Spleen (tissue), 11 donors: ENCODE measurements around the gene TTLL3. TPM values are rescaled to one million over a fixed set of nuclear protein-coding genes. Genes with fewer than 3 reads are reported as not detected.

Experiments
- DNase-seq: peaks from one replicate; pipeline ENCODE4 v3.0.0-alpha.2; 2020
- H3K27ac ChIP-seq, 8 donors: fragments of 200-600 bp; sonication (generic) in 7 of 8; 1 replicate in 4 of 8; 2 replicates in 4 of 8; pipeline versions ENCODE4 v1.5.0 to v1.8.0; 2016 to 2021; ENCODE audit warnings: inconsistent platforms in 4 of 8, mild to moderate bottlenecking in 4 of 8, moderate library complexity in 1 of 8
- H3K27me3 ChIP-seq, 7 donors: fragments of 200-600 bp; sonication (generic) in 6 of 7; replicated peaks in 1 of 7; 1 replicate in 4 of 7; 2 replicates in 3 of 7; pipeline versions ENCODE4 v1.5.0 to v1.8.0; 2016 to 2021; ENCODE audit warnings: inconsistent platforms in 3 of 7, mild to moderate bottlenecking in 1 of 7
- H3K36me3 ChIP-seq, 6 donors: fragments of 200-600 bp; sonication (generic) in 5 of 6; 1 replicate in 4 of 6; 2 replicates in 2 of 6; pipeline versions ENCODE4 v1.5.0 to v1.8.0; 2016 to 2021; ENCODE audit warnings: inconsistent platforms in 2 of 6
- H3K4me1 ChIP-seq, 6 donors: fragments of 200-600 bp; sonication (generic) in 5 of 6; 1 replicate in 3 of 6; 2 replicates in 3 of 6; pipeline versions ENCODE4 v1.5.0 to v1.8.0; 2016 to 2021; ENCODE audit warnings: inconsistent platforms in 3 of 6
- H3K4me3 ChIP-seq, 8 donors: fragments of 200-600 bp; sonication (generic) in 7 of 8; 1 replicate in 4 of 8; 2 replicates in 4 of 8; pipeline versions ENCODE4 v1.5.0 to v1.8.0; 2016 to 2021; ENCODE audit warnings: inconsistent platforms in 4 of 8, mild to moderate bottlenecking in 4 of 8, moderate library complexity in 2 of 8
- H3K9me3 ChIP-seq, 8 donors: fragments of 200-600 bp; sonication (generic) in 7 of 8; 1 replicate in 4 of 8; 2 replicates in 4 of 8; pipeline versions ENCODE4 v1.5.0 to v1.8.0; 2016 to 2021; ENCODE audit warnings: inconsistent platforms in 4 of 8
- CTCF ChIP-seq, 11 experiments: fragments of 200-600 bp in 7 of 11; fragments of 450-650 bp in 4 of 11; sonication (generic) in 4 of 11; IDR thresholded peaks in 8 of 11; conservative IDR thresholded peaks in 3 of 11; 1 replicate in 7 of 11; 2 replicates in 4 of 11; pipeline versions ENCODE4 v1.4.0 to v1.8.0; 2016 to 2021; ENCODE audit warnings: antibody characterized with exemption in 11 of 11, inconsistent platforms in 4 of 11, mild to moderate bottlenecking in 1 of 11
- POLR2A ChIP-seq, 3 donors: fragments of 450-650 bp; IDR thresholded peaks; one replicate each; pipeline ENCODE4 v1.5.1; 2017; ENCODE audit warnings: antibody characterized with exemption in 3 of 3, mild to moderate bottlenecking in 1 of 3
- POLR2AphosphoS5 ChIP-seq, 3 donors: sonication (generic); formaldehyde crosslinking; IDR thresholded peaks; one replicate each; pipeline ENCODE4 v1.5.1; 2017; ENCODE audit warnings: antibody characterized with exemption in 3 of 3
- WGBS, 5 donors: extraction: QIAGEN DNeasy Blood & Tissue Kit in 3 of 5; methylation state at CpG; one replicate each; pipeline versions ENCODE4 v1.1.5 to v1.1.7; 2013 to 2018; 5-methylcytosine and 5-hydroxymethylcytosine counted together
- intact Hi-C: fragments of 100-400 bp; cut with DNase I; formaldehyde crosslinking; loops from one replicate; pipeline ENCODE4 v1.15.0; 2023; ENCODE audit warnings: low total_unique reads
- polyA plus RNA-seq, 3 donors: library from polyadenylated mRNA; stranded (reverse); fragments of 200-250 nt; gene quantifications; one replicate each; pipeline ENCODE4 v1.2.1, GENCODE V29; 2013
- total RNA-seq, 7 donors: library from RNA; depleted of rRNA in 3 of 7; stranded (reverse); fragments of >200 nt in 3 of 7; fragmentation: NEBNext Ultra II Directional in 4 of 7; extraction: Animal tissue kit (Norgen Biotek cat#: 25700) in 4 of 7; gene quantifications; one replicate each; pipeline versions ENCODE4 v1.1.0 to v1.2.1, GENCODE V29; 2016 to 2021
- donor health status: healthy with polysubstance abuse.
- donor health status: DM: no; HTN: no; CAD: no; lungs with moderate emphysema.
- donor health status: DM: no; HTN: no; CAD: no.
- donor health status: Bipolar disorder and iron deficiency.
- donor health status: healthy.
- donor health status: DM: no; HTN: no; CAD: no.
- donor health status: DM: yes; HTN: yes; CAD: no.

The TTLL3 gene
- total and polyA plus RNA-seq, 10 donors = 24.8 to 143 (median 74.0) TPM

- WGBS, 5 donors = 86 to 96% (median 92%) methylated on average over 5 of the region's 5 CpGs
- no peaks in the 10 kb centered on the region for H3K27me3 ChIP-seq
- TF ChIP-seq POLR2AphosphoS5 (IDR thresholded peaks at IDR 0.05) = no peak
- intact Hi-C loops = no loop called here
- H3K9me3 ChIP-seq = no peaks in the 10 kb centered on the region
- peaks cover 0 to 43% (median 20%) of the 10 kb centered on the region in 6 donors for H3K4me1 ChIP-seq
- no peak overlapping the region for H3K4me3 ChIP-seq
- H3K36me3 ChIP-seq = peaks cover 11 to 88% (median 73%) of the 10 kb centered on the region in 6 donors
- H3K27ac ChIP-seq = no peak overlapping the region
- DNase-seq = no peak
Observed at GRCh38 chr3:9804996-9805395, 5.1 kb upstream of the TTLL3 start.

GRCh38 chr3:9806137-9806536 lies 3.9 kb upstream of the TTLL3 start:
- Histone ChIP-seq H3K27me3 (no peaks in the 10 kb centered on the region), H3K9me3 (no peaks in the 10 kb centered on the region), H3K27ac (no peak overlapping the region), H3K4me1 (peaks cover 4 to 53% (median 30%) of the 10 kb centered on the region in 6 donors), H3K36me3 (peaks cover 9 to 77% (median 62%) of the 10 kb centered on the region in 6 donors), H3K4me3 (no peak overlapping the region)
- no peak for DNase-seq
- intact Hi-C loops = no loop called here
- WGBS, 5 donors = 89 to 95% (median 95%) methylated on average over 12 of the region's 12 CpGs
- TF ChIP-seq POLR2AphosphoS5 (IDR thresholded peaks at IDR 0.05) (peak in 2 of 3 donors; percentile 29 to 59), CTCF (IDR thresholded peaks at IDR 0.05 in 8 of 11, conservative IDR thresholded peaks at IDR 0.05 in 3 of 11) (no peak)

- intact Hi-C loops = no loop called here
- DNase-seq = no peak
- Histone ChIP-seq H3K27me3 (no peaks in the 10 kb centered on the region), H3K36me3 (peaks cover 3 to 76% (median 54%) of the 10 kb centered on the region in 6 donors), H3K27ac (peak overlapping the region in 2 of 8 donors; percentile 94 to 97), H3K9me3 (no peaks in the 10 kb centered on the region), H3K4me1 (peaks cover 4 to 58% (median 31%) of the 10 kb centered on the region in 6 donors), H3K4me3 (no peak overlapping the region)
- TF ChIP-seq POLR2AphosphoS5 (IDR thresholded peaks at IDR 0.05) = peak in 1 of 3 donors; percentile 29
- TF ChIP-seq CTCF (IDR thresholded peaks at IDR 0.05 in 8 of 11, conservative IDR thresholded peaks at IDR 0.05 in 3 of 11) = no peak
- WGBS, 5 donors = 88 to 99% (median 96%) methylated on average over 6 to 7 of the region's 7 CpGs
Observed at GRCh38 chr3:9806688-9807589, 3.1 kb upstream of the TTLL3 start.

- DNase-seq = no peak
- Histone ChIP-seq H3K27me3 (no peaks in the 10 kb centered on the region), H3K4me1 (peaks cover 4 to 58% (median 31%) of the 10 kb centered on the region in 6 donors), H3K9me3 (no peaks in the 10 kb centered on the region), H3K27ac (peak overlapping the region in 5 of 8 donors; percentile 94 to 97 (median 95)), H3K4me3 (no peak overlapping the region), H3K36me3 (peaks cover 3 to 76% (median 45%) of the 10 kb centered on the region in 6 donors)
- 68 to 100% (median 77%) methylated on average over 2 of the region's 2 CpGs for WGBS, 5 donors
- intact Hi-C loops = no loop called here
- no peak for TF ChIP-seq POLR2A (IDR thresholded peaks at IDR 0.05)
- TF ChIP-seq CTCF (IDR thresholded peaks at IDR 0.05 in 8 of 11, conservative IDR thresholded peaks at IDR 0.05 in 3 of 11) = no peak
- no peak for TF ChIP-seq POLR2AphosphoS5 (IDR thresholded peaks at IDR 0.05)
Observed at GRCh38 chr3:9807981-9808344, 2.1 kb upstream of the TTLL3 start.
